ENCODE data around the gene STAG3.

DNA sequence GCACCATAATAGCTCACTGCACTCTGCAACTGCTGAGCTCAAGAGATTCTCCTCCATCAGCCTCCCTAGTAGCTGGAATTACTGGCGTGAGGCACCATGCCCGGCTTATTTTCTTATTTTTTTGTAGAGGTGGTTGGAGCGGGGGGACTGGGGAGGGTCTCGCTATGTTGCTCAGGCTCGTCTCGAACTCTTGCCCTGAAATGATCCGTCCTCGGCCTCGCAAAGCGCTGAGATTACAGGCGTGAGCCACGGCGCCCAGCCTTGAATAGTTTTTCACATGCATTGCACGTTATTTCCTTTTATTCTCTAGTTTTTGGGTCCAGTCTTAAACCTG is 29.5 kb upstream of the STAG3 start:
- TF ChIP-seq SREBF2 (IDR thresholded peaks at IDR 0.05; ENCODE audit: low read length) (no peak), POLR2AphosphoS5 (IDR thresholded peaks at IDR 0.05; ENCODE audit: low read length) (no peak), GABPA (IDR thresholded peaks at IDR 0.05; ENCODE audit: low read depth) (no peak), NRF1 (conservative IDR thresholded peaks at IDR 0.05; ENCODE audit: low read depth, low read length) (no peak)
